Germinal center (tissue), 1 donor: Measurements from ENCODE around the gene PRKACA.
"Not testable (repeated sequence)": the region's sequence is repeated elsewhere in the genome, so short reads cannot be mapped to it uniquely, and the experiment has no call there.

ENCODE experiments used
- DNase-seq: peaks from one replicate; pipeline ENCODE4 v3.0.0; 2012; ENCODE audit warnings: mixed read lengths, low spot score

Gene PRKACA

DNA sequence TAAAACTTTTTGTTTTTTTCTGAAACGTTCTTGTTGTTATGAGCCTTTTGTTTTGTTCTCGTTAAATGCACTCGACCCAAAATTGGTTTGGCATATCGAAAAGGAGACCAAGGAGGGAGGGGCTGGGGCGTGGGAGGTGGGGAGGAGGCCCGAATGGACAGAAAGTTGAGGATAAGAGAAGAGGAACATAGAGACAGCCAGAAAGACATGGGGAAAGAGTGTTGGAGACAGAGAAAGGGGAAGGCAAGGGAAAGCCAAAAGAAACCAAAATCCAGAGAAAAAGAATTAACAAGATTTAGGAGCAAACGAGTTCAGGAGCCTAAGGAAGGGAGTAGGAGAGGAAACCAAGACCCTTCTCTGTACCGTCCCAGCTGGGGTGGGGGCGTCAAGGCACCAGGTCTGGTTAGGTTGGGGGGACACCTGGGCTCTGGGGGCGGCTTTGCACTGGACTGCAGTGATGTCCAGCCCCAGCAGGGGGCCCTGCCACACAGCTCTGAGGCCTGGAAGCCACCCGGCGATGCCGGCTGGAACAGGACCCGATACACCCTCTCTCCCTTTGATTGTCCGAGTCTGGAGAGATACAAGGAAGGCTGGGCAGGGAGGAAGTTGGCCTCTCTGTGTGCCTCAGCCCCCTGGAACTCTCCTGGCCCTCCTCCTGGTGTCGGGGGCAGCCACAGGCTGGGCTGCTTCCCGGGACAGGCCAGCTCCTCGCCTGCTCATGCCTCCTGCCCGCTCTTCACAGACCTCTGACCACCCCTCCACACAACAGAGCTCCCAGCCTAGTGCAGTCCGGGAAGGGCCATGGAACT lies 30.4 kb upstream of the PRKACA start:
- peak; percentile 45 for DNase-seq

DNA sequence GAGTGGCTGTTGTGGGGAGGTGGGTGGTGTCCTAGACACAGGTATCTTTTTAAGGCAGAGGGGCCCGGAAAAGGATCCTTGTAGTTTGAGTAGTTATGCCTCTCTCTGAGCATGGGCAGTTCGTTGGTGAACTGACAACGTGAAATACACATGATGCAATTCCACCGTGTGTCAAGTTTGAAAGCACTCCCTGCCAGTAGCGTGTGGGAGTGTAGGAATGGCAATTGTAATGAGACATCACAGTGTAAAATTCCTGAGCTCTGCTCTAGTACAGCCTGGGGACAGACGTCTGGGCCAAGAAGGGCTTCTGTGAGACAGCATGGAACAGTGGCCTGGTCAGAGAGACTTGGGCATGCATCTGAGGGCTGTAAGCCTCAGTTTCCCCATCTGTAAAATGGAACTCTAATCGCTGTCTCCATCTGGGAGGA lies 29.2 kb upstream of the PRKACA start:
- no peak for DNase-seq

- not testable (repeated sequence) for DNase-seq
Measured at GRCh38 chr19:14146169-14146568, 28.6 kb upstream of the PRKACA start.

DNA sequence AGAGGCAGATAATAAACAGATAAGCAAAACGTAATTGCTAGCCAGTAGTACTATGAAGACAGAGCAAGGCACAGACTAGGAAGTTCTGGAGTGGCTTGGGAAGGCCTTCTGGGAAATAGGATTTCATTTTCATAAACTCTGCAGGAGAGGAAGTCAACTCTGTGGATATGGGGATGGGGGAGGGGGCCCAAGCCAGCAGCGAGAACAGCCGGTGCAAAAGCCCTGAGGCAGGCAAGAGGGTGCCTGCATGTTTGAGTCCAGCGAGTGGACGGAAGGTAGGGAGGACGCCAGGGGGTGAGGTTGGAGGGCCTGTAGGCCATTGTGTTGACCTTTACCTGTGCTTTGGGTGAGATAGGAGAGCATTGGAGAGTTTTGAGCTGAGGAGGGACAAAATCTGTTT lies 27.8 kb upstream of the PRKACA start:
- DNase-seq: no peak

- DNase-seq: no peak
Measured at GRCh38 chr19:14142262-14143190, 25.0 kb upstream of the PRKACA start.

GRCh38 chr19:14141041-14141440 lies 23.5 kb upstream of the PRKACA start:
- DNase-seq: no peak

- no peak for DNase-seq
Measured at GRCh38 chr19:14139944-14140343, 22.4 kb upstream of the PRKACA start.

GRCh38 chr19:14138576-14139265 lies 21.2 kb upstream of the PRKACA start:
- DNase-seq: no peak

- DNase-seq: peak; percentile 99
Measured at GRCh38 chr19:14136509-14137281, 19.1 kb upstream of the PRKACA start, which contains the start of gene ASF1B. Gene ASF1B (minus strand): TSS chr19:14136589. CDS start chr19:14136456, 133 bp downstream.

DNA sequence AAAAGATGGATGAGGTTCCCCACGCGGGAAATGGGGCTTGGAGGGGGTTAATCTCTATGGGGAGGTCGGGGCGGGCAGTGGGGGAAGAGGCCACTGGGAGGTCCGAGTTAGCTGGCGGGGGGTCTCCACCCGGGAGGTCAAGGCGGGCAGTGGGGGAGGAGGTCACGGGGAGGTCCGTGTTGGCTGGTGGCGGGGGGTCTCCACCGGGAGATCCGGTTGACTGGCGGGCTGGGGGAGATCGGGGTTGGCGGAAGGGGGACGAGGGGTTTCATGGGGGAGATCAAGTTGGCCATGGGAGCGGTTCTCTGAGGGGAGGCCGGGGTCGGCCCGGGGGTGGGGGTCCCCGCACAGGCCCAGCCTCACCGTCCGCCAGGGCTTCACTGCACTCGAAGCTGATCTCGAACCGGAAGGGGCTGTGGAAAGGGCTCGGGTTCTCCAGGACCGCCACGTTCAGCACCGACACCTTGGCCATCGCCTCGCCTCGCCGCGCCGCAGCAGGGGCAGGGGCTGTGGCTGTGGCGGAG lies 18.5 kb upstream of the PRKACA start:
- DNase-seq: no peak

DNA sequence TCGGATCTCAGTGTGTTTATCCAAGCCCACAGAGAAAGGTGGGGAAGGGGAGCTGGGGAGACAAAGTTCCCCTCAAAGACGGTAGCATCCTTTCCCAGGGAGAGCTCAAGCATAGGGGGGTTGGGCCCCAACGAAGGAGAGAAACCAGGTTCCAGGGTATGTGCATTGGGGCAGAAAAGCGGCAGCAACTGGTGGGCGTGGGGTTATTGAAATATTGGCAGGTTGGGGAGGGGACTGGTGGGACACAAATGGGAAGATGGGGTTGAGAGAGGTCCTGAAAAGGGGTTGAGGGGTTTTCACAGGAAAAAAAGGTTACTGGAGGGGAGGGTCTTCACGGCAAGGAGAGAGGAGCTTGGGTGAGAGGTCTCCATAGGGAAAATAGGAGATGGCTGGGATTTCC lies 17.8 kb upstream of the PRKACA start:
- no peak for DNase-seq

GRCh38 chr19:14127929-14128509 lies 10.5 kb upstream of the PRKACA start:
- no peak for DNase-seq

GRCh38 chr19:14127176-14127575 lies 9.6 kb upstream of the PRKACA start:
- no peak for DNase-seq

DNA sequence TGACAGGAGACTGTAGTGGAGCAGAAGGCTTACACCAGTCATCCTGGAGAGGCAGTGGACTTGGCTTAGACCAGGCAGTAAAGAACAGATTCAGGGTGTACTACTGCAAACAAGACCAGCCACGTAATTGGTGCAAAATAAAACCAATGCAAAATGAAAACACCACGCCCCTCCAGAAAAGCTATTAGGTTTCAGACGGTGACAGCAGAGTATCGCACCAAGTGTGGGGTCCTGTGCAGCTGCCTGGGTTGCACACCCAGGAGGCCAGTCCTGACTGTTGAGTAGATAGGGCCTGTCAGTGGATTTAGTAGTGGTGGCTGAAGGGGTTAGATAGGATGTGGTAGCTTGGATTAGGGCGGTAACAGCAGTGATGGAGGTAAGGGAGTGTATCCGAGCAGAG lies 5.4 kb upstream of the PRKACA start:
- DNase-seq: no peak

DNA sequence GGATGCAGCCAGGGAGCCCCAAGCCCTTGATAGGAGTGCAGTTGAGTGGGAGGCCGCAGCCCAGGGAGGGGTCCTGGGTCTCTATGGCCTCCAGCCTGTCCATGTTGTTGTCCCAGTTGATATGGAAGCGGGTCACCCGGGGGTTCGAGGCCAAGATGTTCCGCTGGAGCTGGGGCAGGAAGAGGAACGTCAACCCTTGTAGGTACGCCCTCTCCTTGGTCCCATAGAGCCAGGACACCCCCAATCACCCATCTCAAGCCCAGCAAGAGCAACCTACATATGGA lies 2.9 kb upstream of the PRKACA start:
- DNase-seq: no peak

GRCh38 chr19:14119644-14120496 lies 2.3 kb upstream of the PRKACA start:
- DNase-seq: no peak

GRCh38 chr19:14119146-14119545 lies 1.6 kb upstream of the PRKACA start:
- no peak for DNase-seq

DNA sequence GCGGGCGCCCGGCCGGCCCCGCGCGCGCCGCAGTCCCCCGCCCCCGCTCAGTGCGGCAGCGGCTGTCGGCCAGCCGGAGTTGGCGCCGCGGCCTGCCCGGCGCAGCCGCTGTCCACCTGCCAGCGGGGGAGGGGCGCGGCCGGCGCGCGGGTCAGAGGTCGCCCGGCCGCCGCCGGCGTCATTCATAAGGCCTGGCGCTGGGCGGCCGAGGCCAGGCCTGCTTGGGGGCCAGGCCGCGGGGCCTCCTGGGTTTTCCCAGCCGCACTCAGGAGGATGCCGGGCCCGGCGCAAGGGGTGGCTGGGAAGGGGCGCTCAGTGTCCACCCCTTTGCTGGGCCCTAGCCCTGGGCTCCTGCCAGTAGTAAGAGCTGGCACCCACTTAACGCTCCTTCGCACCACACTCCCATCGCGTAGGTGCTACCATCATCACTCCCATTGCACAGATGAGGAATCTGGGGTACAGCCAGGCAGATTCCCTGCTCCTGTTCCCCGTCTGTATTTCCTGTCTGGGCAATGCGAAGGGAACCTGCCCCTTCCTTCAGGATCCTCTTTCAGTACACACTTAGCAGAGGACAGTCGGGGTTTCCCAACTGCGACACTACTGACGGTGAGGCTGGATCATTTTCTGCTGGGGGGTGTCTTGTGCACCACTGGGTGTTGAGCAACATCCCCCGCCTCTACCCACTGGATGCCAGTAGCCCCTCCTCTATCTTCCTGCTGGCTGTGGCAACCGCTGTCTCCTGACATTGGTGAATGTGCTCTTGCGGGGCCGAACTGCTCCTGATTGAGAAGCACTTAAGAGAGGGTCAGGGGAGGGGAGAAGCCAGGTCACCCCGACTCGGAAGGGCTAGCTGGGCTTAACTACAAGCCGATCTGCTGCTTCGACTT lies 846 bp upstream of the PRKACA start:
- DNase-seq: peak; percentile 31

GRCh38 chr19:14116918-14117578 lies 514 bp downstream of the PRKACA start:
- DNase-seq: peak; percentile 24
